GM11168 (cell line): ENCODE measurements around the gene TNP1.

Experiments
- in situ Hi-C: fragments of 300-500 bp; cut with MboI; formaldehyde crosslinking; loops from one replicate; pipeline ENCODE4 v1.12.0; 2022; ENCODE audit warnings: low sequenced_read_pairs; ENCODE audit not compliant: unreplicated experiment

TNP1 gene

DNA sequence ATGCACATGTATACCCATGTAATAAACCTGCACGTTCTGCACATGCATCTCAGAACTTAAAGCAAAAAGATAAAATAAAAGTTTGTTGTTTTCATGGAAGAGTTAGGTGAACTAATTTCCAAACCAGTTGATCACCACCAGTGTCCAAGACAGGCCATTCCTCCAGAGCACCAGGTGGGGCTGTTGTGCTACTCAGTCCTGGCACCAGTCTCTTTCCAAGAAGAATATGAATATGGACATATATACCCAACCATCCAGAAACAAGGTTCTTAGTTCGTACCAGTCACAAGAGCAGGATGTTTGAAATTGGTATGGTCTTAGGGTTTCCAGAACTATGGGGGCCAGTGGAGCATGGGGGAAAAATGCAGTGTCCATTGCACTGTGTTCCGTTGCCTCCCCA, 17.2 kb upstream of the TNP1 start:
- in situ Hi-C loops, result no loop called here

DNA sequence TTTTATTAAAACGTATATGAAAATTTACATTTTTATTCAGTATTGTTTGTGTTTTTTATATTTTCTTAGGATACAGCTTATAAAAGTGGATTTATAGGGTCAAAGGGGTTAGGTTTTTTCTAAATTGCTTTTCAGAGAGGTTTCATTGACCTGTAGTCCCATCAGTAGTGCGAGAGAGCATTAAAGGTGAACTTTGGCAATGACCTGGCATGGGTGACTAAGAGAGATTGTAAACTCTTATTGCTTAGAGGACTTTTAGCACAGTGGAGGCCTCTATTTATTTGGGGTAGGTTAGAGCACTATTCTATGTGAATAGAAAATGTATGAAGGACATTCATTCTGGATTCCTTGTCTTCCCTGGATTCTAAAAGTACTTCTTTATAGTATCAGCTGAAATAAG, 16.0 kb upstream of the TNP1 start:
- in situ Hi-C loops, result no loop called here

GRCh38 chr2:216873573-216873972, 13.7 kb upstream of the TNP1 start:
- in situ Hi-C loops, result no loop called here

GRCh38 chr2:216872624-216873023, 12.8 kb upstream of the TNP1 start:
- in situ Hi-C loops, result no loop called here

- in situ Hi-C loops, result no loop called here
Measured at GRCh38 chr2:216872040-216872439, 12.2 kb upstream of the TNP1 start.

DNA sequence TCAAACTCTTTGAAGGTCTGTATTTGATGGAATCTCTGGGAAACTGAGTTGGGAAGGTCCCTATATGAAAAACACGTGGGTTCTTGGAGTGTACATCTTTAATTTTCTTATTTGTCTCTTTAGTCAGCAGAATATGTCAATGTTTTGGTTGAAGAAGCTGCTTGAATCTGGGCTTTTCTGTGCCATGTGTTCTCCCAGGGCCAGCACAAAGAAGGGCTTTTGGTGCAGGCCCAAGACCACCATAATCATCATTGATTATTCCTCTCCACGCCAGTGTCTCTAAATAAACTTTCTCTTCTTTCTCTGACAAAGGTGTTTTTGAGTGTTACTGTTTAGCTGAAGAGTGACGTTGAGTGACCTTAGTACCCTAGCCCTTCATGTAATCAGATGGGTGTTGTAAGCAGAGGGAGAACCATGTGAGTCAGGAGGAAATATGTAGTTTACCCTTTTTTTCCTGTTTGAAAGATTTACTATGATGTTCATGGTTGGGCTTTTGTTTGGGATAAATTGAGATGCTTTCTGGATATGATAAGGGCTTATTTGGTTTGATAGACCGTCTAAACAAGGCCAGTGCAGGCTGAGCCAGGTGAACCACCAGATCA, 11.6 kb upstream of the TNP1 start:
- in situ Hi-C loops, result no loop called here

GRCh38 chr2:216870508-216871332, 10.9 kb upstream of the TNP1 start:
- in situ Hi-C loops, result no loop called here

- in situ Hi-C loops, result no loop called here
Measured at GRCh38 chr2:216866515-216867095, 6.7 kb upstream of the TNP1 start.

- in situ Hi-C loops, result no loop called here
Measured at GRCh38 chr2:216865658-216866057, 5.8 kb upstream of the TNP1 start.

DNA sequence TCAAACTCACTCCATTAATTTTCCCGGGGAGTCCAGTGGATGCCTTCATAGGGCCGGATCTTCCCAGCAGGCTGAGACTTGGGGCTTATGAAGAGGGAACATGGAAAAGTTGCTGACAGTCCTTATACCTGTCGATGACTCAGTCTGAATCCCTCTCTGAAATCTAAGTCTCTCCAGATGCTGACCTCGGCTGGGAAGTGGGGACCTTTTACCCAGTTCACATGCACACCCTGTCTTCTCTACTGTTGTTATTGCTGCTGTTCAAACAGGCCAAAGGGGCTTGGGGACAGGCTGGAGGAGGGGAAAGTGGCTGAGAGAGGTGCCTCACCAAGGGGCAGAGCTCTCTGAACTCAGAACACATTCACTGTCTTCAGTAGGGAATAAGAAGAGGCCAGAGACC, 4.1 kb upstream of the TNP1 start:
- in situ Hi-C loops, result no loop called here

GRCh38 chr2:216862628-216863398, 2.9 kb upstream of the TNP1 start:
- in situ Hi-C loops, result no loop called here

GRCh38 chr2:216860426-216861137, 718 bp upstream of the TNP1 start:
- in situ Hi-C loops, result no loop called here

GRCh38 chr2:216858312-216858711, 1.6 kb downstream of the TNP1 start:
- in situ Hi-C loops, result no loop called here

DNA sequence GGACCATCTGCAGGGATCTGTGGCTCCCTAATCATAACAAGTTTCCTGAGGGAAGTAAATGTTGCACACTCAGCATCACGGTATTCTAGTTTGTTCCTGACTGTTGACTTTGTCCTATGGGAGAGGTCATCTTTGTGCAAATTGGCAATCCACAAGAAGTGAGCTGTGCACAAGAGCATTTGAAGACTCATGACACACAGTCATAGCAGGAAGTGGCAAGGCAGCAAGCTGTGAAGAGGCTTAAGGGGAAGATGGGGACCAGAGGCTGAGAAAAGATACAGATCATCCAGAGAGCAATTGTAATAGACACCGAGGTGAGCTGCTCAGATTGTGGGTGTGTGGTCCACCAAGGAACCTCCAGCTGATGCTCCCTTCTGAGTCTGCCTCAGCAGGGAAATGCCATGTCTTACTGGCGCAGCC, 2.7 kb downstream of the TNP1 start:
- in situ Hi-C loops, result no loop called here

DNA sequence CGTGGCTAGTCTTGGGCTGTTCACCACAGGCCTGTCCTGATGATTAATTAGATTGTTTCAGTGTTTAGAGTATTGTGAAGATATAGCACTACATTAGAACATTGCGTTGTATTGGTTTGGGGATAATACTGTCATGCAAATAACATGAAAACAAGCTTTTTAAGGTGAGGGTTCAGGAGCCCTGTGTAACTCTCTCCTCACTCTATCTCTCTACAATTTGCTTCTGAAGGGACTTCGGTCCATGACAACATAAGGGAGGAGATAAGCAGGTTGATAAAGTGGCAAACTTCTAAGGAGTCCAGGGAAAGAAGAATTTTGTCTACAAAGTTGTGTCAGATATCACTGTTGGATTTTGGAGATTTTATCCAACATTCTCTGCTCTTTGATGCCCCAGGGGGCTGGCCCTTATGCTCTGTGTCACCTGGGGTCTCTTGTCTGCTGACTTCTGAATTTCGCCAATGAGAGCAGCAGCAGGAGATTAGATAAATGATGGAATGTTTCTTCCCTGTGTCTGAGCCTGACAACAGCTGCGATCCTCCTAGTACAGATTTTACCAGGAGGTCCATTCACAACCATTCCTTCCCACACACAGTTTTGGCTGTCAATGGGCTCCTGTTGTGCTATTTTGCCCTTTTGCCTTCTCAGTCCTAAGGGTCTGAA, 3.3 kb downstream of the TNP1 start:
- in situ Hi-C loops, result no loop called here

DNA sequence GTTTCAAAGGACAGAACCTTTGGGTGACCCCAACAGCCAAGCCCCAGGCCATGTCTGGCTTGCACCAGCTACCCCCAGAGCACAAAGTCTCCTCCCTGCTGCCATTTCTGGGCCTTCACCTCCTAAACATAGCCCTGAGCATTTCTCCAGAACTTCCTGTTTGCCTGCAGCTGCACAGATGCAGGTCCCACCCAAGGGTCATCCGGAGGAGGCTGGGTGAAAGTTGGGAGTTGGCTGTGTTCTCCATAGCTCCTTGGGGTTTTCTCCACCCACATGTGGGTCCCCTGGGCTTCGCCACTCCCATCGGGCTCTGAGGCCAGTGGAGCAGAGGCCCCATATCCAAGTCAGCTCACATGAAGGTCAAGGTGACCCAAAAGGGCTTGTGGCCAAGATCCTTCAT, 4.3 kb downstream of the TNP1 start:
- in situ Hi-C loops, result no loop called here

GRCh38 chr2:216855079-216855478, 4.8 kb downstream of the TNP1 start:
- in situ Hi-C loops, result no loop called here

DNA sequence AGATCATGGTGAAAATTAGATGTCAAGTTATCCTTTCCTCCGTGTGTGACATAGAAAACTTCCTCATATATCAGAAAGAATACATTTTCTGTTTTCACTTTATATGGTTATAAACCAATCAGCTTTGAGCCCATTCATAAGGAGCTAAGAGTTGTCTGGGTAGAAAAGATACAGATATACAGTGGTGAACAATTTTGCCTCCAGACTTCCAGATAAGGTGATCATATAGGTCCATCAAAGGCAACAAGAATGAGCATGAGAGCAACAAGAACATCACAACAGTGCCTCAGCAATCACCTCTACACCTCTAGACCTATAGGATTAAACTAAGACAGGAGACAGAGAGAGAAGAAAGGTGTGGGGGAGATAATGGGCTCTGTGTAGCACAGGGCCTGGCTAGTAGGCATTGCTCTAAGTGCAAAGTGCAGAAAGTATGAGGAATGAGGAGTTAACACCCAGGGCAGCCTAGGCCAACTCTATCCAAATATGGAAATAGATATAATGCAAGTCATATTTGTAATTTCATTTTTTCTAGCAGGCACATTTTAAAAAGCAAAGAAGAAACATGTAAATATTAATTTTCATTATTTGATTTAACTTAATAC, 8.3 kb downstream of the TNP1 start:
- in situ Hi-C loops, result no loop called here

GRCh38 chr2:216850665-216851322, 9.1 kb downstream of the TNP1 start:
- in situ Hi-C loops, result no loop called here
